Mesodermal cell (in vitro differentiated cells): ENCODE data around the gene DSTYK.

Experiments used
- H3K27ac ChIP-seq: 2 replicates; pipeline ENCODE4 v1.7.0; 2013; ENCODE audit warnings: mild to moderate bottlenecking, low read depth, low read length, moderate library complexity; ENCODE audit not compliant: severe bottlenecking
- H3K36me3 ChIP-seq: 2 replicates; pipeline ENCODE4 v1.7.1; 2013; ENCODE audit warnings: mild to moderate bottlenecking, low read length, moderate library complexity; ENCODE audit not compliant: control insufficient read depth, insufficient read depth
- H3K4me1 ChIP-seq: one replicate; pipeline ENCODE4 v1.7.1; 2013; ENCODE audit warnings: mild to moderate bottlenecking, low read length; ENCODE audit not compliant: insufficient read depth, control insufficient read depth, poor library complexity, severe bottlenecking
- H3K4me3 ChIP-seq: 2 replicates; pipeline ENCODE4 v1.7.0; 2013; ENCODE audit warnings: low read length, control low read depth, mild to moderate bottlenecking; ENCODE audit not compliant: insufficient read depth, poor library complexity, severe bottlenecking; ENCODE audit errors: extremely low read depth
- H3K9me3 ChIP-seq: 2 replicates; pipeline ENCODE4 v1.7.1; 2013; ENCODE audit warnings: mild to moderate bottlenecking, low read length, moderate library complexity; ENCODE audit not compliant: control insufficient read depth
- WGBS, 2 experiments: methylation state at CpG; one replicate each; pipeline ENCODE4 v1.1.5; 2013; ENCODE audit warnings: missing lambda C conversion rate in 2 of 2; ENCODE audit not compliant: insufficient coverage in 2 of 2; 5-methylcytosine and 5-hydroxymethylcytosine counted together

The DSTYK gene

GRCh38 chr1:205214756-205215155, 3.3 kb upstream of the DSTYK start:
- no peaks in the 10 kb centered on the region for H3K36me3 ChIP-seq
- no CpG with 5 or more reads among the region's 1 CpG for WGBS, 2 experiments
- no peak overlapping the region for H3K4me3 ChIP-seq
- no peaks in the 10 kb centered on the region for H3K9me3 ChIP-seq
- no peak overlapping the region for H3K27ac ChIP-seq
- H3K4me1 ChIP-seq: peaks cover 9% of the 10 kb centered on the region

DNA sequence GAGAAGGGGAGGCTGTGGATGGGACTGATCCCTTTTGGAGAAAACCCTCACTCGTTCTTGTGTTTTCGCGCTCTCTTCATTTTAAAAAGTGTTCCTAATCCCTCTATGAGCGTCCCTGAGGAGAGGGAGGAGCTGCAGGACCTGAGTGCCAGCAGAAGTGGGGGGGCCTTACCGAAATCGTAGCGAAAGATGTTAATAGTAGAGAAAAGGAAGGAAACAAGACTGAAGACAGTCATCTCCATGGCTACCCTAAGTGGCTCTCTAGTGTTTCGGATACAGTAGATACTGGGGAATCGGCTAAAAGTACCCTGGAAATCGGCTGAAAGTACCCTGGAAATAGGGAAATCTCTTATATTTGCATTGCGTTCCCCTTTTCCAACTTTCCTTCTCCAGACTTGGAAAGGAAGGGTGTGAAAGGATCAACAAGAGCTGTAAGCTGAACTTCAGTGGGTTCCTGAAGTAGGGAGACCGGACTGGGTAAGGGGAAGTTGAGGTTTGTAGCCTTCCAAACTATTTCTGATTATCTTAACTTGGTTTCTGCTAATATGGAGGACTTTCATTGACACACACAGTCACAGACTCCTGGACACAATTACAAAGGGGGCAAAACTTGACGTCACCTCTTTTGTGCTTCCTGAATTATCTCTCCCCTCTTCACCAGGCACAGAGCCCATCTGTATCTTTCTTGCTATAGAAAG, 486 bp upstream of the DSTYK start:
- WGBS, 2 experiments: 81 to 95% methylated on average over 6 to 9 of the region's 13 CpGs
- Histone ChIP-seq H3K9me3 (no peaks in the 10 kb centered on the region), H3K4me1 (peaks cover 9% of the 10 kb centered on the region), H3K4me3 (peak overlapping the region; percentile 87), H3K36me3 (no peaks in the 10 kb centered on the region), H3K27ac (peak overlapping the region; percentile 83)

DNA sequence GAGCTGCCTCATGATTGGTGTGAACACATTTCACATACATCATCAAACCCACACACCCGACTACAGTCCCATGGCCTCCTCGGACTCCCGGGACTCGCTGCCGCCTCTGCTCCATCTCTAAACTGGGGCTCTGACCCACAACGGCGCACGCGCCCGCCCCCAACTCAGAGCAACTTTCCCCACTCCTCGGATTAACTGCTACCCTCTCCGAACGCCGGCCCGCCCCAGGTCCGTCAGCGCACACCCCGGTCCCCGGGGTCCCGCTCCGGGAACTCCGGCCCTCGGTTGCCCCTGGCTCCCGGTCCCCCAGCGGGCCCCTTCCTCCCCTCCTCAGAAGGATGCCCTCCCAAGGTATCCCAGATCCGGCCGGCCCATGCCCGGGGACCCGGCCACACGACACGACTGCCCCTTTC, 740 bp downstream of the DSTYK start:
- H3K4me1 ChIP-seq: peaks cover 9% of the 10 kb centered on the region
- peak overlapping the region; percentile 87 for H3K4me3 ChIP-seq
- no peaks in the 10 kb centered on the region for H3K9me3 ChIP-seq
- H3K36me3 ChIP-seq: no peaks in the 10 kb centered on the region
- H3K27ac ChIP-seq: peak overlapping the region; percentile 83
- 0 to 1% methylated on average over 13 to 28 of the region's 31 CpGs for whole genome bisulfite sequencing, 2 experiments

- Histone ChIP-seq H3K27ac (no peak overlapping the region), H3K36me3 (no peaks in the 10 kb centered on the region), H3K9me3 (no peaks in the 10 kb centered on the region), H3K4me1 (peaks cover 20% of the 10 kb centered on the region), H3K4me3 (no peak overlapping the region)
- WGBS, 2 experiments: 67 to 83% methylated on average over 1 of the region's 3 CpGs
These were observed 2.7 kb downstream of the DSTYK start for GRCh38 chr1:205208811-205209210.

GRCh38 chr1:205205055-205205454, 6.4 kb downstream of the DSTYK start:
- Histone ChIP-seq H3K9me3 (no peaks in the 10 kb centered on the region), H3K4me3 (no peak overlapping the region), H3K27ac (no peak overlapping the region), H3K36me3 (no peaks in the 10 kb centered on the region), H3K4me1 (peaks cover 16% of the 10 kb centered on the region)

- Histone ChIP-seq H3K9me3 (no peaks in the 10 kb centered on the region), H3K27ac (peak overlapping the region; percentile 11), H3K4me3 (no peak overlapping the region), H3K36me3 (no peaks in the 10 kb centered on the region), H3K4me1 (peaks cover 13% of the 10 kb centered on the region)
These were observed 7.0 kb downstream of the DSTYK start for GRCh38 chr1:205204552-205204951.

- Histone ChIP-seq H3K27ac (no peak overlapping the region), H3K4me3 (no peak overlapping the region), H3K36me3 (no peaks in the 10 kb centered on the region), H3K9me3 (no peaks in the 10 kb centered on the region), H3K4me1 (peaks cover 10% of the 10 kb centered on the region)
- 95 to 100% methylated on average over 3 to 4 of the region's 7 CpGs for WGBS, 2 experiments
These were observed 11.6 kb downstream of the DSTYK start for GRCh38 chr1:205199931-205200299.

GRCh38 chr1:205199090-205199930, 12.2 kb downstream of the DSTYK start:
- Histone ChIP-seq H3K36me3 (no peaks in the 10 kb centered on the region), H3K9me3 (no peaks in the 10 kb centered on the region)
- 93 to 96% methylated on average over 5 to 9 of the region's 9 CpGs for WGBS, 2 experiments

GRCh38 chr1:205192287-205192686, 19.2 kb downstream of the DSTYK start:
- Histone ChIP-seq H3K36me3 (peaks cover 6% of the 10 kb centered on the region), H3K4me1 (peaks cover 9% of the 10 kb centered on the region), H3K27ac (no peak overlapping the region), H3K9me3 (no peaks in the 10 kb centered on the region), H3K4me3 (no peak overlapping the region)
- 64 to 71% methylated on average over 5 to 6 of the region's 8 CpGs for WGBS, 2 experiments

More at GRCh38 chr1:205199090-205199930, 12.2 kb downstream of the DSTYK start:
- no peak overlapping the region for H3K4me3 ChIP-seq
- H3K4me1 ChIP-seq: peaks cover 4% of the 10 kb centered on the region
- H3K27ac ChIP-seq: no peak overlapping the region

GRCh38 chr1:205191622-205192021, 19.9 kb downstream of the DSTYK start:
- Histone ChIP-seq H3K27ac (no peak overlapping the region), H3K4me1 (peaks cover 9% of the 10 kb centered on the region), H3K4me3 (no peak overlapping the region), H3K9me3 (no peaks in the 10 kb centered on the region), H3K36me3 (peaks cover 12% of the 10 kb centered on the region)
- WGBS, 2 experiments: 100% methylated on average over 1 of the region's 2 CpGs
